CMK (cell line): ENCODE data around the gene IGF2BP3.

ENCODE experiments used
- DNase-seq: peaks from one replicate; pipeline ENCODE4 v3.0.0-alpha.2; 2010; ENCODE audit warnings: low read depth

IGF2BP3 gene

DNA sequence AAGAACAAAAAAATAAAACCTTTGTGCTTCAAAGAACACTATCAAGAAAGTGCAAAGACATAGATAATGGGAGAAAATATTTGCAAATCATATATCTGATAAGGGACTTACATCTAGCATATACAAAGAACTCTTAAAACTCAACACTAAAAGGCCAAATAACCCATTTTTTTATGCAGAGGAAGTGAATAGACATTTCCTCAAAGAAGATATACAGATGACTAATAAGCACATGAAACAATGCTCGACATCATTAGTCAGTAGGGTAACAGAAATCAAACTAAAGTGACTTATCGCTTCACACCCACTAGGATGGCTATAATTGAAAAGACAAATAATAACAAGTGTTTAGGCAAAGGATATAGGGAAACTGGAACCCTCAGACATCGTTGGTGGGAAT, 93.2 kb downstream of the IGF2BP3 start:
- DNase-seq, result no peak

DNA sequence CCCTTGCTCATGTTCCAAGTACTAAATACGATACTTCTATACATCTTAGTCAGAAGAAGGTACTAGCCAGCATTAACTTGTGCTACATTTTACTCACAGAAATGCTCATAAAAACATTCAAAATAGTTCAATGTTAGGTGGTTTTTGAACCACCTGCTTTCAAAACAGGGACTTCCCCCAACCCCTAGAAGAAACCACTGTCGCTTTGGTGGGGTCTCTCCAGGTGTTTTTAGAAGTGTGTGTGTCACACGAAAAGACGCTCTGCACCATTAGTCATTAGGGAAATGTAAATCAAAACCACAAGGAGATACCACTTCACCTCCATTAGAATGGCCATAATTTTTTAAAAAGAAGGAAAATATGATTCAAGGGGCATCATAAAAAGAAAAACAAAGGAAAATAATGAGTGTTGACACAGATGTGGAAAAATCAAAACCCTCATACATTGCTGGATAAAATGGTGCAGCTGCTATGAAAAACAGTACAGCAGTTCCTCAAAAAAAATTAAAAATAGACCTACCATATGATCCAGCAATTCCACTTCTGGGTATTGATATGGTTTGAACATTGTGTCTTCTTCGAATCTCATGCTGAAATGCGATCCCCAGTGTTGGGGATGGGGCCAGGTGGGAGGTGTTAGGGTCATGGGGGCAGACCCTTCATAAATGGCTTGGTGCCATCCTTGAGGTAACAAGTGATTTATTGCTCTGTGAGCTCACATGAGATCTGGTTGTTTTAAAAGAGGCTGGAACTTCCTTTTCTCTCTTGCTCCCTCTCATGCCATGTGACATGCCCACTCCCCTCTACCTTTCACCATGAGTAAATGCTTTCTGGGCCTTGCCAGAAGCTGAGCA, 96.9 kb downstream of the IGF2BP3 start:
- DNase-seq, result no peak

DNA sequence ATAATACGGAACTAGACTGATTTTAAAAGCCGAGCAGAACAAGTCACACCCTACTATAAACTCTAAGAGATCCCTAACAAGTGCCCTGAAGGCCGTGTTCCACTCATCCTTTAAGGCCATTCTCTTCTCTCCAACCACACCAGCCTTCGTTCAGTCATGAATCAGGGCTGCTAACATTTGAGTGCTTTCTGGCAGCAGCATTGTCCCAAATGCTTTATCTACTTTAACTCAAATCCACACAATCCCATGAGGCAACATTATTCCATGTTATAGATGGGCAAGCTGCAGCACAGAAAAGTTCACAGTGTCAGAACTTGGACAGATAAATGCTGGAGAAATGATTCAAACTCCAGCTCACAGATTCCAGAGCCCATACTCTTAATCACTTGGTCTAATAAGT, 97.7 kb downstream of the IGF2BP3 start:
- DNase-seq, result no peak

DNA sequence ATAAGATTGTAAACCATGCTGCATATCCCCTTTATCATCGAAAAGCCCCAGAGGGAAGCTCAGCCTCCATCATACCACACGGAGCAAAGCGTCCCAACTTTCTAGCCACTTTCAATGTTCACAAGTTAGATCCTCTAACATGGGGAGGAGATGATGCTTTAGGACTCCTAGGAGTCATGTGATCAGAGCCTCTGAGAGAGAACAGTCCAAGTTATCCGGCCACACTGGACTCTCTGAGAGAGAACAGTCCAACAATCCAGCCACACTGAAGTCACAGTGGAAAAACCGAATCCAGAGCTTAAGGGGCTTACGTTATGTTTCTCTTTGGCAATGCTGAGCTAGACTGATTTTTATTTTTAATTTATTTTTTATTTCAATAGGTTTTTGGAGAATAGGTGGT, 98.6 kb downstream of the IGF2BP3 start:
- DNase-seq, result no peak

DNA sequence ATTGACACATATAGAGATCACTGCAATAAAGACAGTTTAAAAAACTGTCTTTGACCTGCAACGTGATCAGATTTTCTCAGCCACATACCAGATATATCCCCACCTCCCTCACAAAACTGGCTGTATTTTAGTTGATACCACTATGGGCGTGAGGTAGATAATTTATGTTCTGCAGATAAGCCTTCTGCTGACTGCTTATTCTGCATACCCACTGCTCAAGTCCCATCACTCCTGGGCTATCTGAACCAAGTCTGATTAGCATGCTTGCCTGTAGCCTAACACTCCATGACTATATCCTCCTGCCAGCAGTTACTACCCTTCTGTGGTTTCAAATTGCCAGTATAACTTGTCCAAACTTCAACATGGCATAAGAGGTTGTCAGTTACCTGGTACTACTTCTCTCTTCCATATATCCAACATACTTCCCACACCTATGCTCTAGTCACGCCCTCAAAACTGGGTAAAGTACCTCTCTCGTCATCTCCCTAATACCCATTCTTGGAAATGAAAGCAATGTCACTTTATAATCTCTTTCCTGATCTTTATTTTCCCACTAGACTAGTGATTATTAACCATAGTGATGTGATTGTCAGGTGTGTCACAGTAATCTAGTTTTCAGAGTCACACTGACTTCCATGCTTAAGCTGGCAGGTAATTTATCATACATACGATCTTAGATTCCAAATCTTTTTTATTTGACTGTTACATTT, 100.4 kb downstream of the IGF2BP3 start:
- DNase-seq, result no peak

DNA sequence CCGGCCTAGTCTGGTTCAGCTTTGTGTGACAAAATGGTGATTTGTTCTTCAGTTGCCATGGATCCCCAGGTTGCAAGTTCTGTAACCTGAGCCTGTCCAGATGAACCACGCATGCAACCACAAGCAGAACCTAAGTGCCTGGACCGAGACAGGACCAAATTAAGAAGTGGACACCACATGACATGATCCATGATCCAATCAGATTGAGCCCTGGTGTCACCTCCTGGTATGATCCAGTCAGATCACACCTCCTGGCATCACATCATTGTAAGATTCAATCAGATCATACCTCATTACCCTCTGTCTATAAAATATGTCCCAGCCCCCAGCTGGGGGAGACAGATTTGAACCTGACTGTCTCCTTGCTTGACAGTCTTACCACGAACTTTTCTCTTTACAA, 101.2 kb downstream of the IGF2BP3 start:
- DNase-seq, result no peak

DNA sequence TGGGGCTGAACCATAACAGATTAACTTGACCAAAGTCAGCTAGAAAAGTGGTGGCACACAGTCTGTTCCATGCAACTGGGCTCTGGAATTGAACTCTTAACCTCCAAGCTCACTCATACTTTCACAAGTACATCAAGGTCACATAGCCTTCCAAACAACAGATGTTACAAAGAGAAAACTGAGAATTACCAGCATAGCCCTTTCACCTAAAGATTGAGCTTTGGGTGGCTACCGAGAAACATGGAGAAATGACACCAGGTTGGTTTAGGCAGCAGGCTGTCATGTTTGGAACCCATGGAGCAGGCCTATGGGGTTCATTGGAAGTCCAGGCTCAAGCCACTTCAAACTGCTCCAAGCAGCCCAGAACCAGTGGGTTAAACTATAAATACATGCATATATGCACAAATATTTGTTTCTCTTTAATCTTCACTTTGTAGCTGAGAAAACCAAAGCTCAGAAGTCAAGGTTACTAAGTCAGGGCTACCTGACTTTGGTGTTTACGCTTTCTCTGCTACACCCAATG, 112.1 kb downstream of the IGF2BP3 start:
- no peak for DNase-seq

DNA sequence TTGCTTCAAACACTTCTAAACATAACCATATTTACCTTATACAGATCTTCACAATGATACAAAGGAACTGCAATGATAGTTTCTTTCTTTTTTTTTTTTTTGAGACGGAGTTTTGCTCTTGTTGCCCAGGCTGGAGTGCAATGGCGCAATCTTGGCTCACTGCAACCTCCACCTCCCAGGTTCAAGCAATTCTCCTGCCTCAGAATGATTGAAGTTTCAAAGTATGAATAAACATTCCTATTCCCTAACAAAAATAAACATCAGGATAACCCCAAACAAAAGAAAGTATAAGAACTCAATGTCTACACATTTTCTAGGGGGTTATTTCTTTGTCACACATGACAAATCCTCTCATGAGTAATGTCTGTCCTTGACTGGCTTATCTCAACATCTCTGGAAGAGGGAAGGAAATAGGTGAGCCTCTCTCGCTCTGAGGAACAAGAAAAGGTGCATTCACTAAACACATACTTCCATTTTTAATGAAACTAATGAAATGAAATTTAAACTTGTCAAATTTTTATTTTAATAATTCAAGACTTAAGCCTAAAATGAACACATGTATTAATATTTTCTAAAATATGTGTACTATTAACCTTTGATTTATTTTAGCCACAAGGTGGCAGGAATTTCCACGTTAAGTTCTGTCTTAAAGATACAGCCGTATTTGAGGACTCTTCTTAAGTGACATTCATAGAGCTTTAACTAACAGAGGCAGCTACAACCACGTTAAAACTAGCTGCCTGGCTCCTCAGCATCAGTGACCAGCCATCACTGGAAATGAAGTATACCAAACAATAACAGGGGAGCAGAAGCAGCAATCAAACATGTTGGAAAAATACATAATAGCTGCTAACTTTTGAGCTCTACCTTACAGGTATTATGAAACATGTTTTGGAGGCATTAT, 112.8 kb downstream of the IGF2BP3 start:
- DNase-seq, result peak; percentile 14

DNA sequence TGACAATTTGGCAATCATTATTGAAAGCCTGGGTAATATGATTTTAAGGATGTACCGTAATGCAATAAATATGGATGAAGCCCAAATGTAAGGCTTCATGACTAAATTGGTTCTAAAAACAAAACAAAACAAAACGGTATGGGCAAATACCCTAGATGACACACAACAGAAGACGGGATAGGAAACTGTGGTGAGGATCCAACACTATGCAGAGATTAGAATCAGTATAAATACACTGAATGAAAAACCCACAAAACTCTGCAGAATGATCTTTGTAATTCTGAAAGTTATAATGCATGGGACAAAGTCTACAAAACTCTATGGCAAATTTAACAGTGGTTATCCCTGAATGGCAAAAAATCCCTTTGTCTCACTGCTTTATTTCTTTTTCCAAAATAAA, 113.6 kb downstream of the IGF2BP3 start:
- no peak for DNase-seq

DNA sequence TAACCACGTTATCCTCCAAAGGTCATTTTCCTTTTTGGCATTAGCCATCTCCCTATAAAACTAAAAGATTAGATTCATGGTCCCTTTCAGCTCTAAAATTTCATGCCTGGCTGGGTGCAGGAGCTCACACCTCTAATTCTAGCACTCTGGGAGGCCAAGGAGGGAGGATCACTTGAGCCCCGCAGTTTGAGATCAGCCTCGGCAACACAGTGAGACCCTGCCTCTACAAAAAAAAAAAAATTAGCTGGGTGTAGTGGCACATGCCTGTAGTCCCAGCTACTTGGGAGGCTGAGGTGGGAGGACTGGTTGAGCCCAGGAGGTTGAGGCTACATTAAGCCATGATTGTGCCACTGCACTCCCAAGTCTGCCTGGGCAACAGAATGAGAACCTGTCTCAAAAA, 114.1 kb downstream of the IGF2BP3 start:
- no peak for DNase-seq

DNA sequence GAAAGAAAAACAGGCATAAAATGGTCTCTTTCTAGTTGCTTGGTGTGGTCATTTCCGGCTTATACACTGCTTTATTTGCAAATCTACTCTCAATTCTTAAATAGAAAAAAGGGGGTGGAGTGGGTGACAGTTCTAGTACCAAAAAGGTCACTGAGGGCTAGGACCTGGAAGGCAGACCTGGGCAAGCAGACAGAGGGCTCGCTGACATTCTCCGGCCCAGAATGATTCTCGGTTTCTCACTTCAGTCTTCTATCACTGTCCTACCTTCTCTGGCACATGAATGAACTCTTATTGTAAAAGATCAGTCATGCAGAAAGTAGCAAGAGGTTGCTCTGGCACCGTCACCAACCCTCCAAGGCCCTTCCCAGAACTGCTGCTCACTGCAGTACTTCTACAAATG, 117.1 kb downstream of the IGF2BP3 start:
- no peak for DNase-seq

DNA sequence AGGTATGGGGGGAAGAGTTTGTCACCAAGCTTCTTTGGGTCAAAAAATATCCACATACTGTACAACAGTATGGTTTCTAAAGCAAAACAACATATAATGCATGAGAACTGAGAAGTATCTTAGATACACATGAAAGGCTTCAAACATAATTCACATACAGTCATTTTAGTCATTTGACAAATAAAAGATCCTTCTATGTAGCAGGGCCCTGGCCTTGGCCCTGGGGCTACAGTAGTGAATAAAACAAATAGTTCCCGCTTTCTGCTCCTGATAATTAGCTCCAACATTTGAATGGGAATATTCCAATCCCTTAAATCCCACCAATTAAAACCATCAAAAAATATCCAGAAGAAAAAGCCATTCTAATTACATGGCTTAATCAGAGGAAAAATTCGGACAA, 119.8 kb downstream of the IGF2BP3 start:
- DNase-seq, result no peak

DNA sequence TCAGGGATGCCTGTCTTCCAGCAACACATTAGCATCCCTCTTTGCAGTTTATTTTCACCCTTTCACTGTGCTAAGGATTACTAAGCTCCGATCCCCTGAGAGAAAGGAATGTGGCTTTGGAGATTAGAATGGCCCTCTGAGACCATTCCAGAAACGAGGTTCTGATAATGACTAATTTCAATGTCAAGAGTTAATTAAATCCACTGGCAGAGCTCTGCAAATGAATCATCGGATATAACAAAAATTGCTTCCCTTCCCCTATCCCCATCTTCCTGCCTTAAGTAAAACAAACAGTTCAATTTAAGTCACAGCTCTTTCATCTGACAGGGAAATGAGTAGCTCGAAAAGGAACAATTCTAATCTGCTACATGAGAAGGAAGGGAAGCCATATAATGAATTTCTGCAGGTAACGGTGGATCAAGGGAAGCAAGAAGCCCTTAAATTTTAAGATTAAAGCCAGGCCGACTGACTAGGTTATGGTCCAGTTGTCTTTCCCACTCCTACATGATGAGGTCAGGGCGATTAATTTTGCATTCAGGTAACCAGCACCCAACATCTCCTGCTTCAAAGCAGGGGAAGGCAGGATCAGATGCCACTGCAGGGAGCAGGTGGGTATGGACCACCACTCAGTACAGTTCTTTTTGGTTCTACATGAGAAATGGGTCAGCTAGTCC, 120.7 kb downstream of the IGF2BP3 start:
- no peak for DNase-seq

DNA sequence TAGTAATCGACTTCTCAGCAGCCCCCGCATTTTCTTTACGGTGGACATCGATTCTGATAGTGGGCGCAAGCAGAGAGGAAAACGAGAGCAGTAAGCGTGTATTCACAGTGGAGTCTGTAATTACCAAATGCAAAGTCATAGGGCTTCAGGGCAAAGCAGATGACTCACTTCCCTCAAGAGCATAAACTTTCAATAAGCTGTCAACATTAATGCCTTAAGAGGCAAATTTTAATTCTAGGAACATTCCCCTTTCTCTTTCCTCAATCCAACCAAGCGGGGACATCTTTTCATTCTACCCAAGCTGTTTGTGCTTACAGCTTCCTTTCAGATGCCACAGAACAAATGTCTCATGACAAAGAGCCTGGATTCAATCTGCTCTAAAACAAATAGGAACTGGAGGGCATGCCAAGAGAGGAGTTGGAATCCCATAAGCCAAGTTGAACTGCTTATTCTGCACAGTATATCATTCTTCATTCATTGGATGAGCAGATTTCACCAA, 122.6 kb downstream of the IGF2BP3 start:
- no peak for DNase-seq

DNA sequence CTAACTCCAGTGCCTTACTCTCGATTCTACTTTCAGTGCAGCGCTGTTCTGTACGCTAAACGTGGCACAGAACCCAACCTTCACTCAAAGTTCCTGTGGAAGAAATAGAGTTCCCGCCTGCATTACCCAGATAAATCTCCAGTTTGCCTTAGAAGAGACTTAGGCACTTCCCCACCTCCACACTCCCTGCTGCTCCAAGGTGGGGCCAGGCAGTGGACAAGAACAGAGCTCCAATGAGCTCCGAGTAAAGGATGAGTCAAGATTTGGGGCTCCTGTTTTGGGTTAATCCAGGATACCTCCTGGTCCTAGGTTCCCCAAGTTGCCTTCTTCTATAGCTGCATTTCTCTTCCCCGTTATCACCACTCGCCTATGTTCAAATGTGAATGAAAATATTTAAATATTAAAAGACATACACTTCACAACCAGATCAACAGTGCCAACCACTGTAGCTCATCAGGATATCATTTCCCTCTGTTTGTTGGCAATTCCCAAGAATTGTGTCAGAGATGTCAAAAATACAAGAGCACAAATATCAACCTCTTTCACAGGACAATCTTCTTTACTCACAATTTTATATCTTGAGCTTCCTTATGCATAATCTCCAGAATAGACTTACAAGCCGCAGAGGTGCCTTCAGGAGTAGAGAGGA, 123.1 kb downstream of the IGF2BP3 start:
- no peak for DNase-seq

DNA sequence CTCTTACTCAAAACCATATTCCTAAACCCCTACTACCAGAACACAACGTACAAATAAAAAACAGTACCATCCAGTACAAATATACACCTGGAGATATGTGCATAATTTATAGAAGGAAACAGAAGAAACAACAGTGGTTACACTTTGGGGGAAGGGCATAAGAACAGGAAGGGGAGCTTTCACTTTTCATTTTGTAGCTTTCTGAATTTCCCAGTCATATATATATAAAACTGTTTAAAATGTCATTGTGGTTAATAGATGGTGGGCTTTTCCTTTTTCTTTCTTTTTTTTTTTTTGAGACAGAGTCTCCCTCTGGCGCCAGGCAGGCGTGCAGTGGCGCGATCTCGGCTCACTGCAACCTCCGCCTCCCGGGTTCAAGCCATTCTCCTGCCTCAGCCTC, 124.0 kb downstream of the IGF2BP3 start:
- DNase-seq, result no peak

DNA sequence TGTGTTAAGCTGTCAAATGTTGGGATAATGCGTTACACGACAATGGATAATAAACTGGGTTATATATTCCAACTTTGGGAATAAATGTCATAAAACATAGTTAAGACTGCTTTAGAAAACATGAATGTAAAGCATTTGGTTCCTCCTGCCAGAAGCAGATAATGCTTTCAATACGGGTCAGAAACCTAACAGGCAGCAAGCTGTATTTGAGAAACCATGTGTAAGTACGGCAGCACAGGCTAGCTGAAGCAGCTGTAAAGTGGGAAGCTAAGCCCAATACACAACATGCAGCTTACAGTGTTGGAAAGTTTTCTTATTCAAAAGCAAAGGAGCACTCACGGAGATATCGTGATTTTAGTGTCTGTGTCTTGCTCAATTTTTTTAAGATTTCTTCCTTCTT, 124.7 kb downstream of the IGF2BP3 start:
- DNase-seq, result no peak

DNA sequence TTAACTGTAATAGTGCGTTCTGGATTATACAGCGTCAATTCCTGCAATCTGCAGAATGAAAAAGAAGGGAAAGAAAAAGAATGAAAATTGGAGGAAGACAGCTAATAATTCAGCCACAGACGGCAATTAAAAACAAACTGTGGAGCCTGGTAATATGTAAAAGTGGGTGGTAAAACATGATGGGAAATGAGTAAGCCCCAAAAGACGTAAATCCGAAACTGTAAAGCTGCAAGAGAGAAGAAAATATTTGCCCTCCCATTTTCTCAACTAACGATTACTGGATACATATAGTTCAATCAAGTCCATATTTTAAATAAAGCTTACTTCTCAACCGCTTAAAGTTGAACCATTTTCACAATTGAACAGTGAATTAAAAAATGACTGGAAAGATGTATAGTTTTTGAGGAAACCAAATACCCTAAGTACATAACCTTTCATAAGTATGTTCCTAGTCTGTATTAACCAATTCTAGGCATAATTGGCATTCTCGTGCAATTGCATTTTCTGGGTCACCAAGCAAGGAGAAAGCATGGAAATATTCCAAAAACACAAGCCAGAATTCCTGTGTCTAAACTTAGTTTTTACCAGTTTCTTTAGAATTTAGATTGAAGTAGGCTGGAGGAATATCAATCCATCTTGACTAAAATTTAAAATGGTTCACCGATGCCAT, 126.3 kb downstream of the IGF2BP3 start:
- no peak for DNase-seq

DNA sequence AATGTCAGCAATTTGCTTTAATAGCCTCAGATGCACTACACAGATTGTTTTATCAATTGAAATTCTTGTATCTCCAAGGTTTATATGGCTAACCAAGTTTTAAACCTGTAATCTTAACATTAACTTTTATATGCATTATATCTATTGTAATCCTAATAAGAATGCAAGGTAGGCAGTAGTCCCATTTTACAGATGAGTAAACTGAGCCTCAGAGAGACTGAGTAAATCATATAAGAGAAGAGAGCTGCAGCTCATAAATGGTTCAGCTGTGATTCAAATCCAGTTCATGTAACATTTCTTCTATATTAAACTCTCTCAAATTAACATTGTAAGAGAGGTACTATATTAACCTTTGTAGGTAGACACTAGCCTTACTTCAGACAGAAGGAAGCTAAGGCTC, 127.2 kb downstream of the IGF2BP3 start:
- no peak for DNase-seq

DNA sequence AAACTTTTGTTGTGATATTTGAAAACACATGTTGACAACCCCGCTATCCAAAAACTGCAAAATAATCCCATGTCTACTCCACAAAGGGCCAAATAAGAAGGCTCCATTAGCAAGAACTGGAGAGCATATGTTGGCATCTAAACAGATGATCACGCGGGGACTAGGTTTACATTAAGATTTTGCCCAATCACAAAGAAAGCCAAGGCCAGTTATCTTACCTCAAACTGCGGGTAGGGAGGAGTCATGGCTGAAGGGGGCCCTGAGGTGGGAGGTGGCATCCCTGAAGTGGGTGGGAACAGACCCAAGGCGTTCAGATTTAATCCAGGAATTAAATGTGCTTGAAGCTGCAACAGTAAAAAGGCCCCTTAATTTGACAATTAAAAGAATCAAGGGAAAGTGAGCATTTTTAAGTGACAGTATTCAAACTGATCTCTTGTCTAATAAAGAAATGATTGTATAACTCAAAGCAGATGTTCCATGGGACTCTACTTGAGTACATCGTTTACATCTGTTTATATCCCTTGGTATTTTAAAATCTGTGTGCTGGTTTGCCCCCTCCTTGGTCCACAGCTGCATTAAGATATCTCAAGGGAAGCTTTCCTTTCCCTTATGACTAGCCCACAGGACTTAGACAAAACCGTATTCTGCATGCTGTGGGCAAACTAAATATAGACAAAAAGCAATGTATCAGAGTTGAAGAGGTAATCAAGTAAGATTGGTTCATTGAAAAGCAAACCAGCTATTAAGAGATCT, 128.3 kb downstream of the IGF2BP3 start:
- DNase-seq, result no peak
